Lung microvascular endothelial cell (primary cell): ENCODE results near the gene ICAM4. TPM values are rescaled to one million over a fixed set of nuclear protein-coding genes. Genes with fewer than 3 reads are reported as not detected.

Experiments used
- total RNA-seq: library from RNA; depleted of rRNA; stranded (reverse); fragments of >200 nt; gene quantifications from 2 replicates; pipeline ENCODE4 v1.2.1, GENCODE V29; 2014

The ICAM4 gene
- total RNA-seq, 1 donor from 2014 or later = not detected

Other genes with a start within 250 kb of the ICAM4 start
- gene SHFL, start 200.6 kb upstream of the ICAM4 start, total RNA-seq = 12.9 and 20.4 TPM in 2 replicates
- gene ANGPTL6, start 184.3 kb upstream of the ICAM4 start, total RNA-seq = 0.20 and 0.22 TPM in 2 replicates
- gene PPAN, start 180.6 kb upstream of the ICAM4 start, total RNA-seq = 12.6 and 23.0 TPM in 2 replicates
- 1.1 and 1.8 TPM in 2 replicates for gene P2RY11, start 175.3 kb upstream of the ICAM4 start, total RNA-seq
- gene EIF3G, start 167.1 kb upstream of the ICAM4 start, total RNA-seq = 228 and 274 TPM in 2 replicates
- 14.9 and 15.3 TPM in 2 replicates for gene DNMT1, start 92.0 kb upstream of the ICAM4 start, total RNA-seq
- gene S1PR2, start 55.6 kb upstream of the ICAM4 start, total RNA-seq = 0.20 and 0.44 TPM in 2 replicates
- 12.9 and 13.5 TPM in 2 replicates for gene MRPL4, start 34.7 kb upstream of the ICAM4 start, total RNA-seq
- gene ICAM1, start 15.8 kb upstream of the ICAM4 start, total RNA-seq = 8.3 and 8.5 TPM in 2 replicates
- gene ICAM5, start 3.0 kb downstream of the ICAM4 start, total RNA-seq = under 0.01 TPM in 1 of 2 replicates, not detected in the other
- gene ZGLP1, start 22.9 kb downstream of the ICAM4 start, total RNA-seq = 0.22 and 0.40 TPM in 2 replicates
- 6.8 and 13.9 TPM in 2 replicates for gene FDX2, start 29.1 kb downstream of the ICAM4 start, total RNA-seq
- 5.4 and 6.2 TPM in 2 replicates for gene RAVER1, start 46.6 kb downstream of the ICAM4 start, total RNA-seq
- 7.8 and 8.7 TPM in 2 replicates for gene ICAM3, start 52.7 kb downstream of the ICAM4 start, total RNA-seq
- gene TYK2, start 93.6 kb downstream of the ICAM4 start, total RNA-seq = 41.2 and 74.0 TPM in 2 replicates
- 198 and 235 TPM in 2 replicates for gene CDC37, start 116.6 kb downstream of the ICAM4 start, total RNA-seq
- 1.3 and 1.8 TPM in 2 replicates for gene PDE4A, start 133.6 kb downstream of the ICAM4 start, total RNA-seq
- 61.9 and 87.7 TPM in 2 replicates for gene KEAP1, start 216.4 kb downstream of the ICAM4 start, total RNA-seq
- under 0.01 TPM in 2 replicates for gene S1PR5, start 230.5 kb downstream of the ICAM4 start, total RNA-seq